Measurements from ENCODE around the gene MVB12B. TPM values are rescaled to one million over a fixed set of nuclear protein-coding genes. Genes with fewer than 3 reads are reported as not detected.

The MVB12B gene
- total and polyA plus RNA-seq, 2 of the 8 experiments (the other 6 are each of a cell fraction or from before 2014, with no cell fraction given): 2.6 to 5.0 TPM

- FAIRE-seq: no peak
- H3K4me2 ChIP-seq (ENCODE audit: insufficient read depth in 1 of 2, low read depth in 2 of 2, low read length in 2 of 2): no peak overlapping the region
These were observed 46.1 kb downstream of the MVB12B start for GRCh38 chr9:126372716-126373115.

More at GRCh38 chr9:126372716-126373115, 46.1 kb downstream of the MVB12B start:
- Histone ChIP-seq H2AFZ (ENCODE audit: low read length) (no peak overlapping the region), H3K14ac (ENCODE audit: insufficient read length) (no peak overlapping the region), H3K79me2 (ENCODE audit: control insufficient read depth in 1 of 2, insufficient read depth in 2 of 2, low read length in 2 of 2) (no peaks in the 10 kb centered on the region), H3K9ac (replicated peaks in 1 of 4; ENCODE audit: extremely low read depth in 1 of 4, low read depth in 3 of 4, low read length in 3 of 4) (no peak overlapping the region), H2BK15ac (ENCODE audit: low read length) (no peak overlapping the region), H4K5ac (ENCODE audit: insufficient read length, low read depth, low read length) (no peak overlapping the region), H3K27me3 (replicated peaks in 1 of 4; ENCODE audit: control insufficient read depth in 3 of 4, extremely low read depth in 1 of 4, insufficient read depth in 3 of 4, low read length in 3 of 4) (no peaks in the 10 kb centered on the region), H2AK5ac (ENCODE audit: low read depth, low read length) (no peak overlapping the region), H3K23me2 (ENCODE audit: low read depth, low read length) (no peaks in the 10 kb centered on the region), H4K20me1 (replicated peaks in 1 of 2; ENCODE audit: control insufficient read depth in 1 of 2, insufficient read depth in 2 of 2, low read length in 2 of 2) (no peaks in the 10 kb centered on the region), H3K18ac (ENCODE audit: extremely low read depth, low read length) (no peak overlapping the region), H3K4me1 (replicated peaks in 1 of 4; ENCODE audit: control insufficient read depth in 3 of 4, insufficient read depth in 4 of 4, low read length in 3 of 4) (peaks cover 4 to 19% (median 11%) of the 10 kb centered on the region in 4 experiments), H3K36me3 (ENCODE audit: control insufficient read depth in 2 of 4, insufficient read depth in 4 of 4, low read length in 3 of 4) (no peaks in the 10 kb centered on the region), H2BK12ac (ENCODE audit: low read depth, low read length) (no peak overlapping the region), H3K79me1 (ENCODE audit: low read depth, low read length) (no peaks in the 10 kb centered on the region), H2BK120ac (replicated peaks; ENCODE audit: low read depth, low read length) (no peak overlapping the region), H3K27ac (ENCODE audit: low read depth, low read length) (no peak overlapping the region), H3K56ac (replicated peaks; ENCODE audit: insufficient read length, low read depth, low read length) (no peak overlapping the region), H3K9me3 (ENCODE audit: insufficient read depth in 2 of 2, low read depth in 1 of 2, low read length in 1 of 2) (no peaks in the 10 kb centered on the region), H4K91ac (replicated peaks; ENCODE audit: insufficient read length, low read length) (no peak overlapping the region), H2BK5ac (ENCODE audit: low read depth, low read length) (no peak overlapping the region), H3K4me3 (ENCODE audit: extremely low read depth in 1 of 4, insufficient read depth in 2 of 4, low read depth in 3 of 4, low read length in 4 of 4) (no peak overlapping the region), H3K4ac (replicated peaks; ENCODE audit: insufficient read length, low read depth, low read length) (no peak overlapping the region), H3K23ac (ENCODE audit: insufficient read length) (no peak overlapping the region), H4K8ac (ENCODE audit: extremely low read depth, insufficient read depth, low read length) (no peak overlapping the region), H2BK20ac (ENCODE audit: low read length) (no peak overlapping the region)
- ChIA-PET POLR2A (ENCODE audit: partially characterized antibody) (no interaction called here), CTCF (ENCODE audit: partially characterized antibody) (interaction anchor here (0.6 to 2.0 kb wide), 4 partner anchors 23 to 881 kb away, joined by 3 to 5 read pairs (median 3); no protein-coding TSS in a partner anchor)
- no peak for DNase-seq (ENCODE audit: low read depth in 1 of 2, low spot score in 2 of 2)
- TF ChIP-seq RNF2 (IDR thresholded peaks at IDR 0.05; ENCODE audit: borderline replicate concordance, low read depth, low read length, missing control alignments, poor library complexity, severe bottlenecking) (no peak), E2F6 (IDR thresholded peaks at IDR 0.05) (no peak), GABPA (IDR thresholded peaks at IDR 0.05; ENCODE audit: borderline replicate concordance, insufficient read depth, low read length) (no peak), SIX5 (IDR thresholded peaks at IDR 0.05; ENCODE audit: low read depth, low read length) (no peak), CHD2 (IDR thresholded peaks at IDR 0.05; ENCODE audit: low read length) (no peak), CREB1 (IDR thresholded peaks at IDR 0.05) (no peak), ATF2 (IDR thresholded peaks at IDR 0.05; ENCODE audit: low read length) (no peak)
- 87% methylated on average over 6 of the region's 6 CpGs; no CpG with 5 or more reads in 1 of the 2 experiments for WGBS, 2 experiments (ENCODE audit: extremely low coverage in 1 of 2, insufficient coverage in 1 of 2, insufficient read length in 1 of 2, insufficient replicate concordance in 2 of 2, low coverage in 1 of 2, low lambda C conversion rate in 2 of 2, missing lambda C conversion rate in 1 of 2)
